GM23338 (cell line): ENCODE data around the gene MRPL28. TPM values are rescaled to one million over a fixed set of nuclear protein-coding genes. Genes with fewer than 3 reads are reported as not detected.
"Not testable (repeated sequence)": the region's sequence is repeated elsewhere in the genome, so short reads cannot be mapped to it uniquely, and the experiment has no call there.

Experiments
- ATAC-seq: fragments of 200-7000 bp; cut with Tn5 transposase; 3 replicates; pipeline ENCODE4 v1.9.1; 2020
- DNase-seq: peaks from one replicate; pipeline ENCODE4 v3.0.0-alpha.2; 2015; ENCODE audit warnings: low spot score
- H2AFZ ChIP-seq: fragments of 200-600 bp; sonication (generic); 2 replicates; pipeline ENCODE4 v1.8.0; 2016; ENCODE audit warnings: antibody characterized with exemption, mild to moderate bottlenecking, moderate library complexity
- H3F3A ChIP-seq: fragments of 200-600 bp; sonication (generic); replicated peaks from 2 replicates; pipeline ENCODE4 v1.8.0; 2017; ENCODE audit warnings: antibody characterized with exemption, mixed run types, low read depth
- H3K27ac ChIP-seq: fragments of 200-600 bp; sonication (generic); 2 replicates; pipeline ENCODE4 v1.6.1; 2016; ENCODE audit warnings: low read depth
- H3K27me3 ChIP-seq: fragments of 200-600 bp; sonication (generic); 2 replicates; pipeline ENCODE4 v1.8.0; 2016; ENCODE audit warnings: mild to moderate bottlenecking, mixed run types, moderate library complexity; ENCODE audit not compliant: insufficient read depth
- H3K36me3 ChIP-seq: fragments of 200-600 bp; sonication (generic); 2 replicates; pipeline ENCODE4 v1.8.0; 2016; ENCODE audit warnings: mild to moderate bottlenecking; ENCODE audit not compliant: insufficient read depth
- H3K4me1 ChIP-seq: fragments of 200-600 bp; sonication (generic); 2 replicates; pipeline ENCODE4 v1.8.0; 2016; ENCODE audit warnings: mild to moderate bottlenecking, moderate library complexity; ENCODE audit not compliant: insufficient read depth
- H3K4me2 ChIP-seq: fragments of 200-600 bp; sonication (generic); 2 replicates; pipeline ENCODE4 v1.7.1; 2017; ENCODE audit warnings: mixed run types
- H3K4me3 ChIP-seq: fragments of 200-600 bp; sonication (generic); 2 replicates; pipeline ENCODE4 v1.6.1; 2016; ENCODE audit warnings: mixed run types
- H3K79me2 ChIP-seq: fragments of 200-600 bp; sonication (generic); replicated peaks from 2 replicates; pipeline ENCODE4 v1.8.0; 2017; ENCODE audit warnings: mild to moderate bottlenecking; ENCODE audit not compliant: insufficient read depth
- H3K9me2 ChIP-seq: fragments of 200-600 bp; sonication (generic); 2 replicates; pipeline ENCODE4 v1.8.0; 2017; ENCODE audit not compliant: insufficient read depth
- H4K20me1 ChIP-seq: fragments of 200-600 bp; sonication (generic); replicated peaks from 2 replicates; pipeline ENCODE4 v1.8.0; 2017; ENCODE audit warnings: mild to moderate bottlenecking; ENCODE audit not compliant: insufficient read depth
- H3K27ac Mint-ChIP-seq: 2 replicates; pipeline ENCODE4 v1.8.0; 2020; ENCODE audit warnings: inconsistent platforms, mild to moderate bottlenecking, moderate library complexity, mixed read lengths
- H3K27me3 Mint-ChIP-seq: 3 replicates; pipeline ENCODE4 v1.8.0; 2022; ENCODE audit warnings: low read depth, mild to moderate bottlenecking, moderate library complexity, mixed read lengths, inconsistent platforms; ENCODE audit not compliant: insufficient read depth, poor library complexity
- H3K36me3 Mint-ChIP-seq: 3 replicates; pipeline ENCODE4 v1.8.0; 2021; ENCODE audit warnings: low read depth, mild to moderate bottlenecking, inconsistent platforms, moderate library complexity, mixed read lengths
- H3K4me1 Mint-ChIP-seq: 3 replicates; pipeline ENCODE4 v1.8.0; 2020; ENCODE audit warnings: mild to moderate bottlenecking, inconsistent platforms, mixed read lengths
- H3K4me3 Mint-ChIP-seq: 3 replicates; pipeline ENCODE4 v1.8.0; 2021; ENCODE audit warnings: moderate library complexity, mild to moderate bottlenecking, inconsistent platforms, mixed read lengths
- H3K9me3 Mint-ChIP-seq: 3 replicates; pipeline ENCODE4 v1.8.0; 2020; ENCODE audit warnings: moderate library complexity, mild to moderate bottlenecking, inconsistent platforms, mixed read lengths
- CREB1 ChIP-seq: fragments of 250-450 bp; sonication (Bioruptor Pico); IDR thresholded peaks from 2 replicates; pipeline ENCODE4 v1.5.0; 2020; ENCODE audit warnings: low read depth, mild to moderate bottlenecking, moderate library complexity
- JUNB ChIP-seq: IDR thresholded peaks from one replicate; pipeline ENCODE4 v1.6.1; 2016; ENCODE audit warnings: antibody characterized with exemption; ENCODE audit not compliant: unreplicated experiment
- POLR2AphosphoS5 ChIP-seq: IDR thresholded peaks from 2 replicates; pipeline ENCODE4 v1.6.1; 2016; ENCODE audit warnings: antibody characterized with exemption, low read depth
- STAT1 ChIP-seq: IDR thresholded peaks from one replicate; pipeline ENCODE4 v1.6.1; 2016; ENCODE audit warnings: antibody characterized with exemption; ENCODE audit not compliant: unreplicated experiment
- ZNF114 ChIP-seq: fragments of 250-450 bp; sonication (Bioruptor Pico); IDR thresholded peaks from 2 replicates; pipeline ENCODE4 v1.5.0; 2020; ENCODE audit warnings: mild to moderate bottlenecking, moderate library complexity
- ZNF331 ChIP-seq: fragments of 250-450 bp; sonication (Bioruptor Pico); IDR thresholded peaks from 2 replicates; pipeline ENCODE4 v1.5.0; 2020; ENCODE audit warnings: low read depth, mild to moderate bottlenecking, moderate library complexity
- long read RNA-seq: library from polyadenylated mRNA; unstranded; transcript quantifications from one replicate; pipeline ENCODE4 v2.0.0, GENCODE V29; 2020; ENCODE audit not compliant: unreplicated experiment
- polyA plus RNA-seq: library from polyadenylated mRNA; unstranded; fragments of >200 nt; fragmentation: Nextera tagmentation; extraction: Ambion mirVana; gene quantifications from 2 replicates; pipeline ENCODE4 v1.2.1, GENCODE V29; 2016
- total RNA-seq: library from RNA; depleted of rRNA; stranded (reverse); fragments of >200 nt; shearing (Covaris generic); gene quantifications from 2 replicates; pipeline ENCODE4 v1.2.3, GENCODE V29; 2014; rRNA removed
- TF ChIP-seq, protein P1 (sequence below), 2 experiments: fragments of 200-600 bp in 1 of 2; sonication (generic) in 1 of 2; conservative IDR thresholded peaks; 2 replicates each; pipeline versions ENCODE4 v1.5.1 to v1.6.1; 2016 to 2017; ENCODE audit warnings: antibody characterized with exemption in 2 of 2, low read depth in 2 of 2, mild to moderate bottlenecking in 2 of 2, moderate library complexity in 1 of 2
- TF ChIP-seq, protein P2 (sequence below): IDR thresholded peaks from one replicate; pipeline ENCODE4 v1.6.1; 2018; ENCODE audit warnings: antibody characterized with exemption; ENCODE audit not compliant: unreplicated experiment
- TF ChIP-seq, protein P3 (sequence below): IDR thresholded peaks from 2 replicates; pipeline ENCODE4 v1.6.1; 2016; ENCODE audit warnings: antibody characterized with exemption

MRPL28 gene
- total RNA-seq = 115 and 169 TPM in 2 replicates
- polyA plus RNA-seq = 129 and 135 TPM in 2 replicates
- long read RNA-seq, transcript MRPL28-201 (6 exons, 1,098 nt) = major isoform, 24 of 103 reads
- long read RNA-seq, partial matches to known transcripts = 52 of 103 reads
- long read RNA-seq, other reads (novel, unspliced or antisense) = 19 of 103 reads

DNA sequence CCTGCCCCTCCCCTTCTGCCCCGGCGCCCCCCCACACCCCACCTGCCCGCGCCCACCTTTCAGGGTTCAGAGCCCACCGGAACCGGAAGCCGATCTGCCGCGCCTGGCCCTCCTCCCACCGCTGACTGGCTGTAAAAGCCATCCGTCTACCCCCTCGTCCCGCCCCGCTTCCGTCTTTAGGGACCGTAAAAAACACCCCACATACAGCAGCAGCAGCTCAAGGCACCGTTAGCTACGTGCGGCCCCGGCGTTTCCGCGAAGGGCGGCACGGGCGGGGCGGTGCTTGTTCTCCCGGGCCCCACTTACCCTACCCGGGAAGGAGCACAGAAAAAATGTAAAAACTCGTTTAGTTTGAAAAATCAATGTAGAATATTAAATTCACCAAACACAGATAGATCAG lies at the start of gene MRPL28:
MRPL28 (minus strand) TSS at position 96 of the 400 bp plus-strand sequence. CDS start 320 bp downstream, outside the sequence.
- H3K27ac ChIP-seq = peak within 1 kb of the TSS; percentile 76; the same call in 1 of the 2 replicates

DNA sequence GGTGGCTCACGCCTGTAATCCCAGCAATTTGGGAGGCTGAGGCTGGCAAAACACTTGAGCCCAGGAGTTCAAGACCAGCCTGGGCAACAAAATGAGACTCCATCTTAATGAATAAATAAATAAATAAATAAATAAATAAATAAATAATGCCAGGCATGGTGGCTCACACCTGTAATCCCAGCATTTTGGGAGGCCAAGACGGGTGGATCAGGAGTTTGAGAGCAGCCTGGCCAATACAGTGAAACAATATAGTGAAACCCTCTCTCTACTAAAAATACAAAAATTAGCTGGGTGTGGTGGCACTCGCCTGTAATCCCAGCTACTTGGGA lies 44.8 kb upstream of the MRPL28 start:
- not testable (repeated sequence) for H3K4me1 Mint-ChIP-seq, H3K4me1 ChIP-seq, H3K27ac Mint-ChIP-seq, H3K36me3 Mint-ChIP-seq, H3K9me3 Mint-ChIP-seq, H3K4me3 Mint-ChIP-seq, H3K4me2 ChIP-seq, H3K9me2 ChIP-seq, H4K20me1 ChIP-seq, H3K4me3 ChIP-seq, ATAC-seq, H2AFZ ChIP-seq, H3K27ac ChIP-seq, DNase-seq, H3K27me3 ChIP-seq, H3K36me3 ChIP-seq, H3K79me2 ChIP-seq, H3K27me3 Mint-ChIP-seq, H3F3A ChIP-seq

More for the DNA sequence above, at the start of gene MRPL28:
- Histone ChIP-seq H4K20me1 (no peaks in the 10 kb centered on the region; the same call in none of the 2 replicates), H3K4me3 (peak within 1 kb of the TSS; percentile 53), H3K9me2 (no peaks in the 10 kb centered on the region), H2AFZ (no peak within 1 kb of the TSS), H3K4me2 (peak within 1 kb of the TSS; percentile 84), H3K27me3 (no peaks in the 10 kb centered on the region), H3F3A (peaks cover 4% of the 10 kb centered on the region), H3K4me1 (peaks cover 4% of the 10 kb centered on the region; the same call in 1 of the 2 replicates), H3K36me3 (peaks cover 4% of the 10 kb centered on the region; the same call in 1 of the 2 replicates), H3K79me2 (no peaks in the 10 kb centered on the region; the same call in 1 of the 2 replicates)
- Mint-ChIP-seq H3K9me3 (no peaks in the 10 kb centered on the region), H3K4me3 (peak within 1 kb of the TSS; percentile 73), H3K36me3 (peaks cover 20% of the 10 kb centered on the region), H3K27ac (peak within 1 kb of the TSS; percentile 85), H3K27me3 (peaks cover 13% of the 10 kb centered on the region), H3K4me1 (peaks cover 12% of the 10 kb centered on the region; the same call in 1 of the 3 replicates)
- TF ChIP-seq, protein P1, sequence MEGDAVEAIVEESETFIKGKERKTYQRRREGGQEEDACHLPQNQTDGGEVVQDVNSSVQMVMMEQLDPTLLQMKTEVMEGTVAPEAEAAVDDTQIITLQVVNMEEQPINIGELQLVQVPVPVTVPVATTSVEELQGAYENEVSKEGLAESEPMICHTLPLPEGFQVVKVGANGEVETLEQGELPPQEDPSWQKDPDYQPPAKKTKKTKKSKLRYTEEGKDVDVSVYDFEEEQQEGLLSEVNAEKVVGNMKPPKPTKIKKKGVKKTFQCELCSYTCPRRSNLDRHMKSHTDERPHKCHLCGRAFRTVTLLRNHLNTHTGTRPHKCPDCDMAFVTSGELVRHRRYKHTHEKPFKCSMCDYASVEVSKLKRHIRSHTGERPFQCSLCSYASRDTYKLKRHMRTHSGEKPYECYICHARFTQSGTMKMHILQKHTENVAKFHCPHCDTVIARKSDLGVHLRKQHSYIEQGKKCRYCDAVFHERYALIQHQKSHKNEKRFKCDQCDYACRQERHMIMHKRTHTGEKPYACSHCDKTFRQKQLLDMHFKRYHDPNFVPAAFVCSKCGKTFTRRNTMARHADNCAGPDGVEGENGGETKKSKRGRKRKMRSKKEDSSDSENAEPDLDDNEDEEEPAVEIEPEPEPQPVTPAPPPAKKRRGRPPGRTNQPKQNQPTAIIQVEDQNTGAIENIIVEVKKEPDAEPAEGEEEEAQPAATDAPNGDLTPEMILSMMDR (conservative IDR thresholded peaks at IDR 0.05; ENCODE audit: low read depth in 2 of 2) = no peak
- TF ChIP-seq CREB1 (CRISPR knock-in tag) (peak; percentile 75), ZNF331 (no peak), POLR2AphosphoS5 (peak; percentile 87), ZNF114 (no peak), STAT1 (no peak), JUNB (peak; percentile 97)
- TF ChIP-seq, protein P2, sequence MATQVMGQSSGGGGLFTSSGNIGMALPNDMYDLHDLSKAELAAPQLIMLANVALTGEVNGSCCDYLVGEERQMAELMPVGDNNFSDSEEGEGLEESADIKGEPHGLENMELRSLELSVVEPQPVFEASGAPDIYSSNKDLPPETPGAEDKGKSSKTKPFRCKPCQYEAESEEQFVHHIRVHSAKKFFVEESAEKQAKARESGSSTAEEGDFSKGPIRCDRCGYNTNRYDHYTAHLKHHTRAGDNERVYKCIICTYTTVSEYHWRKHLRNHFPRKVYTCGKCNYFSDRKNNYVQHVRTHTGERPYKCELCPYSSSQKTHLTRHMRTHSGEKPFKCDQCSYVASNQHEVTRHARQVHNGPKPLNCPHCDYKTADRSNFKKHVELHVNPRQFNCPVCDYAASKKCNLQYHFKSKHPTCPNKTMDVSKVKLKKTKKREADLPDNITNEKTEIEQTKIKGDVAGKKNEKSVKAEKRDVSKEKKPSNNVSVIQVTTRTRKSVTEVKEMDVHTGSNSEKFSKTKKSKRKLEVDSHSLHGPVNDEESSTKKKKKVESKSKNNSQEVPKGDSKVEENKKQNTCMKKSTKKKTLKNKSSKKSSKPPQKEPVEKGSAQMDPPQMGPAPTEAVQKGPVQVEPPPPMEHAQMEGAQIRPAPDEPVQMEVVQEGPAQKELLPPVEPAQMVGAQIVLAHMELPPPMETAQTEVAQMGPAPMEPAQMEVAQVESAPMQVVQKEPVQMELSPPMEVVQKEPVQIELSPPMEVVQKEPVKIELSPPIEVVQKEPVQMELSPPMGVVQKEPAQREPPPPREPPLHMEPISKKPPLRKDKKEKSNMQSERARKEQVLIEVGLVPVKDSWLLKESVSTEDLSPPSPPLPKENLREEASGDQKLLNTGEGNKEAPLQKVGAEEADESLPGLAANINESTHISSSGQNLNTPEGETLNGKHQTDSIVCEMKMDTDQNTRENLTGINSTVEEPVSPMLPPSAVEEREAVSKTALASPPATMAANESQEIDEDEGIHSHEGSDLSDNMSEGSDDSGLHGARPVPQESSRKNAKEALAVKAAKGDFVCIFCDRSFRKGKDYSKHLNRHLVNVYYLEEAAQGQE = no peak
- TF ChIP-seq, protein P3, sequence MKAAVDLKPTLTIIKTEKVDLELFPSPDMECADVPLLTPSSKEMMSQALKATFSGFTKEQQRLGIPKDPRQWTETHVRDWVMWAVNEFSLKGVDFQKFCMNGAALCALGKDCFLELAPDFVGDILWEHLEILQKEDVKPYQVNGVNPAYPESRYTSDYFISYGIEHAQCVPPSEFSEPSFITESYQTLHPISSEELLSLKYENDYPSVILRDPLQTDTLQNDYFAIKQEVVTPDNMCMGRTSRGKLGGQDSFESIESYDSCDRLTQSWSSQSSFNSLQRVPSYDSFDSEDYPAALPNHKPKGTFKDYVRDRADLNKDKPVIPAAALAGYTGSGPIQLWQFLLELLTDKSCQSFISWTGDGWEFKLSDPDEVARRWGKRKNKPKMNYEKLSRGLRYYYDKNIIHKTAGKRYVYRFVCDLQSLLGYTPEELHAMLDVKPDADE = peak; percentile 40; the same call in 1 of the 2 replicates
- DNase-seq (peak; percentile 98), ATAC-seq (peak; percentile 89)
